CD4-positive, alpha-beta T cell treated with Interleukin-4 for 1 hour (primary cell): ENCODE measurements around the gene SS18L1.

ENCODE experiments used
- DNase-seq, 2 donors: peaks; one replicate each; pipeline ENCODE4 v3.0.0-alpha.2; 2020 to 2022

SS18L1 gene

DNA sequence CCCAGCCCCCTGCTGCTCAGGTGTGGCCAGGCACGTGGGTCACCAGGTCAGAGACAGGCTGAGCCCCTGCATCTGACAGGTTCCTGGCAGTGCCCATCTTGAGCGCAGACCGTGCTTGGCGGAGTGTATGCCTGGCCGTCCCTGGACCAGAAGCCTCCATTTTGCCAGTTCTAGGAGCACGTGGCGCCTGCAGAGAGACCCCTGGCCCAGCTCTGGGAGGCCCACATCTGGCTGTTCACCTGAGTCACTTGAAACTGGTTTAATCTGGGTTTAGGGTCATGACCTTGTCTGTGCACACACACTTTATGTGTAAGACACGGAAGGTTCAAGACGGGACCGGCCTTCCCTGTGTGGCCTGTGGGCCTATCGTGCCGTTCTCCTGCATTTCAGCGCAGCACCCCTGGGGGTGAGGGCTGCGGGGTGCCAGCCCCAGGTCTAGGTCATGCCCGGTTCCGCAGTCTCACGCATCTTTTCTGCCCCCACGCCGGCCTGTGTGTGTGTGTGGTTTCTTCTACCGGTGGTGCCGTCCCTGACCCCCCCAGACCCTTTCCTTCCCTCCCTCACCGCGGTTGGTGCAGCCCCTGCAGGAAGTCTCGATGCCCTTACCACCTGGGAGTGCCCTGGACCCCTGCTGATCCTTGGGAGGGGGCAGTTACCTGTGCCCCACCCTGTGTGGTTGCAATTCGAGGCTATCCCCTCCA, 14.0 kb downstream of the SS18L1 start:
- no peak for DNase-seq

- no peak for DNase-seq
These were observed 14.5 kb downstream of the SS18L1 start for GRCh38 chr20:62158088-62158400.

DNA sequence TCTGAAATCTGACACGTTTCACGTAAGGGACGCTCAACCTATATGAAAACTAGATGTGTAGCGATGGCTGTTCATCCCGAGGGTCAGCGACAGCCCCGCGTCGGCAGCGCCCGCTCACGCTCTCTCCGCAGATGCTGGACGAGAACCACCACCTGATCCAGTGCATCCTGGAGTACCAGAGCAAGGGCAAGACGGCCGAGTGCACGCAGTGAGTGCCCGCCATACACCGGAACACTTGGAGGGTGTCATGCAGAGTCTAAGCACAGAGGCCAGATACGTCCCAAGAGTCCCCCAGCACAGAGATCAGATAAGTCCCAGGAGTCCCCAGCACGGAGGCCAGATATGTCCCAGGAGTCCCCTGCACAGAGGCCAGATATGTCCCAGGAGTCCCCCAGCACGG, 15.0 kb downstream of the SS18L1 start:
- DNase-seq = no peak

GRCh38 chr20:62159052-62159451, 15.5 kb downstream of the SS18L1 start:
- no peak for DNase-seq

- no peak for DNase-seq
These were observed 16.3 kb downstream of the SS18L1 start for GRCh38 chr20:62159839-62160238.

DNA sequence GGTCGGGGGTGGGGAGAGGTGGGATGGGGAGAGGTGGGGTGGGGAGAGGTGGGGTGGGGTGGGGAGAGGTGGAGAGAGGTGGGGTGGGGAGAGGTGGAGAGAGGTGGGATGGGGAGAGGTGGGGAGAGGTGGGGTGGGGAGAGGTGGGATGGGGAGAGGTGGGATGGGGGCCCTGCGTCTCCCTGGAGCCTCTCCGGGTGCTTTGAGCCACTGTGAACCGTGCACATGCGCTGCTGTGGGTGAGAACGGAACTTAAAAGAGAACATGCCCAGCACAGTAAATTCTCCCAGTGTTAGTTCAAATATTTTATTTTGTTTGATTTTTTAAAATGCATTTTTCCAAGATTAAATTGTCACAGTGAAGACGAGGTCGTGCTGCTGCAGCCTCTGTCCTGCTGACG, 16.7 kb downstream of the SS18L1 start:
- DNase-seq = no peak

DNA sequence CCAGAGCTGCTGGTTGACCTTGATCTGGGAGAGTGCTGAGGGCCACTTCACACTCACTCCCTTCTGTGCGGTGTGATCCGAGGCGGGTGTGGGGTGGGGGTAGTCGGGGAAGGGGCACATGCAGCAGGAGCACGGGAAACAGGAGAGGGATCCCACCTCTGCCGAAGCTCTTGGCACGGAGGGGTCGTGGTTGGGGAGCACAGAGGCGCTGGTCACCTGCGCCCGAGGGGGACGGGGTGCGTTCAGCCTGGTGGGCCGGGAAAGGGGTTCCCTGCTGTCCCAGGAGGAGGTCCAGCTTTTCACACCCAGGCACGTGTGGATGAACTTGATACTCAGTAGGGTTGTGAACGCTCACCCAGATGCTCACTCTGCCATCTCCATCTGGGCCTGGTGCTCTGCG, 17.3 kb downstream of the SS18L1 start:
- DNase-seq = no peak

DNA sequence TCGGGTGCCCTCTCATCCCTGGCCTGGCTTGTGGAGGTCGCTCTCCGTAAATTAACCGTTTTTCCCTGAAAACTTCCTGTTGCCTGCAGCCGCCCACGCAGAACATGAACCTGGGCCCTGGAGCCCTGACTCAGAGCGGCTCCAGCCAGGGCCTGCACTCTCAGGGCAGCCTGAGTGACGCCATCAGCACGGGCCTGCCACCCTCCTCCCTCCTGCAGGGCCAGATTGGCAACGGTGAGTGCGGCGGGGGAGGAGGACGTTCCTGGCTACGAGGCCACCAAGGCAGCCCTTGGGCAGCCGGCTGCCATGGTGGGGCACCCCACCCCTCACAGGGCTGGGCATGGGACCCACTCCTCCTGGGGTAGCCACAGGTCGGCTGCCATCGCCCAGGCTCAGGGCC, 17.8 kb downstream of the SS18L1 start:
- no peak for DNase-seq

DNA sequence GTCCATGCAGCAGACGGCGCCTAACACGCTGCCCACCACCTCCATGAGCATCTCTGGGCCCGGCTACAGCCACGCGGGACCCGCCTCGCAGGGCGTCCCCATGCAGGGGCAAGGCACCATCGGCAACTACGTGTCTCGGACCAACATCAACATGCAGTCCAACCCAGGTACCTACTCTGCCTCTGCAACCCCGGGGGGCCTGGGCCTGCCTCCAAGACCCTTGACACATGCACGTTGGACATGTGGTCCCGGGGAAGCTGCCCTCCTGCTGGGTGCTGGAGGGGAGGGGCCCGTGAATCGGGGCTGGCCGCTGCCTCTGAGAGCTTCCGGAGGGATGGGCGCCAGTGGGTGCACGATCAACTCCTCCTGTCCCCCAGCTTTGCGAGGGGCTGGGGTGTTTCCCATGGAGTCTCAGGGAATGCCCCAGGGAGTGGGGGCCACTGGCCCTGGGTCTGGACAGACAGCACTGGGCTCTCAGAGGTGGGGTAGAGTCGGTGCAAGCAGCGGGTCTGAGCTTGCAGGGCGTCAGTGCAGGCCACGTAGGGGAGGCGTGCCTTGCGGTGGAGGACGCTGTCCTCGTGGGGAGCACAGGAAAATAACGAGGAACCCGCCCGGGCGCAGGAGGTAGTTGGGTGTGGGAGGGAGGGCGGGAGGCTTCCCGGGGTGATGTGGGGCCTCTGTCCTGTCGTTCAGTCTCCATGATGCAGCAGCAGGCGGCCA, 19.4 kb downstream of the SS18L1 start:
- no peak for DNase-seq

GRCh38 chr20:62163485-62163865, 19.9 kb downstream of the SS18L1 start:
- DNase-seq = no peak

GRCh38 chr20:62163986-62164762, 20.6 kb downstream of the SS18L1 start:
- no peak for DNase-seq

DNA sequence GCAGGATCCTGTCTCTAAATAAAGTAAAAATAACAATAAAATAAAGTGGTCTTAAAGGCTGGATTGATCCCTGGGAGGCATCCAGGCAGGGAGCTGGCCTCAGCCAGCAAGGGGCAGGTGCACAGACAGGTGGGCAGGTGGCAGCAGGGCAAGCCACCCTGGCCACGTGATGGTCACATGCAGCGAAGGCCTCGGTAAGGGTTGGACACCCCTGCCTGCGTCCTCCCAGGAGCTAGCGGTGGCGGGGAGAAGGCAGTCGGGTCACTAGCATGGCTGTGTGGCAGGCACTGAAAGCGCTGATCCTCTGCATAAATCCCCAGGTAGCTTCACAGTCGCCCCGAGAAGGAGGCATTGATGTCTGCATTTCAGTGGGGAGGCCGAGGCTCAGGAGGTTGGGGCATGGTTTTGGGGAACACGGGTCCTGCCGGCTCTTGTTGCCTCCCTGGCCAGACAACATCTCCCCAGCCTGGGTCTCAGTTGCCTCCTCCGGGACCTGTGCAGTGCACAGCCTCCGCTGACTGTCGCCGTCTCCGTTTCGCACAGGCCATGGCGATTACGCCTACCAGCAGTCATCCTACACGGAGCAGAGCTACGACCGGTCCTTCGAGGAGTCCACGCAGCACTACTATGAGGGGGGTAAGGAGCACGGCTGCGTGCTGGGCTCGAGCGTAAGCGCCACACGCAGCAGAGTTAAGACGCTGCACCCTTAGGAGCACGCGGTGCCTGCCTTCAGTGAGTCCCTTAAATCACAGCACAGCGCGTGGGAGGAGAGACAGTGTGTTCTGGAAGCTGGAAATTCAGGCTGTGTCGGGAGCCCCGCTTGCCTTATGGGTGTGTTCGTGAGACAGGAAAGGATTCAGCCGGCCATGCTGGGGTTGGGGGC, 21.6 kb downstream of the SS18L1 start:
- no peak for DNase-seq

- no peak for DNase-seq
These were observed 22.3 kb downstream of the SS18L1 start for GRCh38 chr20:62165762-62166399.

DNA sequence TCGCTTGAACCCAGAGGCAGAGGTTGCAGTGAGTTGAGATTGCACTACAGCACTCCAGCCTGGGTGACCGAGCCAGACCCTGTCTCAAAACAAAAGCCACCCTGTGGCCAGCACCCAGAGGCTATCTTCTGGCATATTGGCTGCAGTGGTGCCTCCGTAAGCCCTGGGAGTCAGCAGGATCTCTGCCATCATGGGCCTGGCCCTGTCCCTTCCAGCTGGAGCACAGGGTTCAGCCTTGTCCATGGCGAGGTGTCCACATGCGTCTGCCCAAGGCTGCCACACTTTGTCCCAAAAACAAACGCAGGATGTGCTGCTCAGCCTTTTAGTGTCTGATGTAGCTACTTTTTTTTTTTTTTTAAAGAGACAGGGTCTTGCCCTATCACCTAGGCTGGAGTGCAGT, 23.9 kb downstream of the SS18L1 start:
- DNase-seq = no peak

GRCh38 chr20:62168061-62168460, 24.5 kb downstream of the SS18L1 start:
- no peak for DNase-seq

GRCh38 chr20:62168890-62169435, 25.4 kb downstream of the SS18L1 start:
- DNase-seq = no peak

- no peak for DNase-seq
These were observed 27.0 kb downstream of the SS18L1 start for GRCh38 chr20:62170536-62170935.

- DNase-seq = no peak
These were observed 27.7 kb downstream of the SS18L1 start for GRCh38 chr20:62171245-62171644.

DNA sequence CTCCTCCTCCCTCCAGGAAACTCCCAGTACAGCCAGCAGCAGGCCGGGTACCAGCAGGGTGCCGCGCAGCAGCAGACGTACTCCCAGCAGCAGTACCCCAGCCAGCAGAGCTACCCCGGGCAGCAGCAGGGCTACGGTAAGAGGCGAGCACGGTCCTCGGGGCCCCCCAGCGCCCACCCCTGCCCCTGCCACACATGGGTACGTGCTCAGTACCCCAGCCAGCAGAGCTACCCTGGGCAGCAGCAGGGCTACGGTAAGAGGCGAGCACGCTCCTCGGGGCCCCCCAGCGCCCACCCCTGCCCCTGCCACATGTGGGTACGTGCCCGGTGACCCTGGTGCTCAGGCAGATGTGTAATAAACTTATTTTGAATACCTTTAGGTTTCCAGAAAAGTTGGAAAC, 29.1 kb downstream of the SS18L1 start:
- no peak for DNase-seq

DNA sequence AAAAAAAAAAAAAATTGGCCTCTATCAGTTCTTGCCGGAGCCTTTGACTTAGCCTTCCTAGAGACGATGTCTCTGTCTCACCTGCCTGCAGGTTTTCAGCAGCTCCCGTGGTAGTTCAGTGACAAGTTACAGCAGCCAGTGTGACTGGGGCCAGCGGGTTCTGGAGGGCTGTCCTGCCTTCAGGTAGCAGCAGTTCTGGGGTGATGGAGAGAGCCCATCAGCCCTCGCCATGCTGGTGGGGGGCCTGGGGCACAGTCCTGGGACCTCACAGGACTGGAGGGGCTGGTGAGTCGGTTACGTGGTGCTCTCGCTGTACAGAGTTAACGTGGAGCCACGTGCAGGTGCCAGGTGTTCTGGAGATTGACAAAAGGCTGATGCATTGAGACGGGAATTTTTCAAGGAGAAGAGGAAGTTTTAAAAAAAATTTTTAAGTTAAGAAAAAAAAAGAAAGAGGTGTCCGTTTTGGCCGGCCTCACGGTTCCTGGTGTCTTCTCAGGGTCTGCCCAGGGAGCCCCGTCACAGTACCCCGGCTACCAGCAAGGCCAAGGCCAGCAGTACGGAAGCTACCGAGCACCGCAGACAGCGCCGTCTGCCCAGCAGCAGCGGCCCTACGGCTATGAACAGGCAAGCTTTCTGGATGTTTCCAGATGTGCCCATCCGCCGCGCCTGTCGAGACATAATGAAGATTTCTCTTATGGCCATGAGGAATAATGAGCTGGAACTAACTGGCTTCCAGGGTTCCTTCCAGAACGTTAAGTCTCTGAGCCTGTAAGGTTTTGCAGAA, 30.6 kb downstream of the SS18L1 start:
- DNase-seq = no peak

DNA sequence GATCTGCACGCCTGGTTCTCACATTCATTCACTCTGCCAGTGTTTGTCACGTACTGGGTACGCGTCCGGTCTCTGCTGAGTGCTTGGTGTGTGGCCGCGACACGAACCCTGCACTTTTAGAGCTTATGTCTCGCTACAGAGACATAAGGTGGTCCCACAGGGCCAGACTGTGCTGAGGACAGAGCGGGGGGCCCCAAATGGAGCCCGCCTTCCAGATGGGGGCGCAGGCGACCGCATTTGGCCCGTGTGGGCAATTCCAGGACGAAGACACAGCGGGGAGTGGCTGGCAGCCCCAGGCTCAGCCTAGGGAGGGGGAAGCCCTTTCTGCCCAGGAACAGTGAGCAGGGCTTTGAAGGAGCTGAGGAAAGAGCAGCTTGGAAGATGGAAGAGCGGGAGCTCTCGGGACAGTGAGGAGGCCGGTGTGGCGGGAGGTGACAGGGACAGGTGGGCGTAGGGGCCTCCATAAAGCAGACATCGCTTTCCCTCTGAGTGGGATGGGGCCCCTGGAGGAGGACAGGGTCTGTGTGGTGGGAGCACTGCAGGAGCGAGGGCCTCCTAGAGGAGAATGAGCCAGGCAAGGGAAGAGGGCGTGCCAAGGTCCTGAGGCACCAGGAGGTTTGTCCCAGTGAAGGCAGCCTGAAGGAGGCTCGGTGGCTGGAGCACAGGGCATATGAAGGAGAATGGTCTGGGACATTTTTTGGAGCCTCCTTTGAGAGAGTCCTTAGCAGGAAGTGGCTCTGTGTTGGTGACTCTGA, 31.5 kb downstream of the SS18L1 start:
- no peak for DNase-seq
